GM18858 (cell line): Measurements from ENCODE around the gene CTNND2.

Experiments
- ATAC-seq: cut with Tn5 transposase; IDR thresholded peaks from one replicate; pipeline ENCODE4 v1.9.1; 2021; ENCODE audit not compliant: unreplicated experiment

The CTNND2 gene

GRCh38 chr5:11056560-11056959 lies 847.7 kb downstream of the CTNND2 start:
- no peak for ATAC-seq

- no peak for ATAC-seq
Measured at GRCh38 chr5:11054014-11054413, 850.2 kb downstream of the CTNND2 start.

GRCh38 chr5:11052871-11053270 lies 851.4 kb downstream of the CTNND2 start:
- no peak for ATAC-seq

- no peak for ATAC-seq
Measured at GRCh38 chr5:11050596-11051304, 853.5 kb downstream of the CTNND2 start.

GRCh38 chr5:11048760-11049159 lies 855.5 kb downstream of the CTNND2 start:
- ATAC-seq = no peak

GRCh38 chr5:11047625-11048024 lies 856.6 kb downstream of the CTNND2 start:
- ATAC-seq = no peak

GRCh38 chr5:11047030-11047429 lies 857.2 kb downstream of the CTNND2 start:
- no peak for ATAC-seq

- ATAC-seq = no peak
Measured at GRCh38 chr5:11046160-11046559, 858.1 kb downstream of the CTNND2 start.

GRCh38 chr5:11045411-11045810 lies 858.8 kb downstream of the CTNND2 start:
- no peak for ATAC-seq

GRCh38 chr5:11044581-11044980 lies 859.7 kb downstream of the CTNND2 start:
- no peak for ATAC-seq

GRCh38 chr5:11043881-11044280 lies 860.4 kb downstream of the CTNND2 start:
- no peak for ATAC-seq

GRCh38 chr5:11040345-11040744 lies 863.9 kb downstream of the CTNND2 start:
- ATAC-seq = no peak

- no peak for ATAC-seq
Measured at GRCh38 chr5:11038772-11039171, 865.5 kb downstream of the CTNND2 start.

GRCh38 chr5:11037941-11038340 lies 866.3 kb downstream of the CTNND2 start:
- ATAC-seq = no peak

GRCh38 chr5:11037080-11037479 lies 867.2 kb downstream of the CTNND2 start:
- ATAC-seq = no peak

GRCh38 chr5:11030671-11031070 lies 873.6 kb downstream of the CTNND2 start:
- ATAC-seq = no peak

- peak; percentile 68 for ATAC-seq
Measured at GRCh38 chr5:11027660-11028059, 876.6 kb downstream of the CTNND2 start.

- no peak for ATAC-seq
Measured at GRCh38 chr5:11026543-11026942, 877.7 kb downstream of the CTNND2 start.

- no peak for ATAC-seq
Measured at GRCh38 chr5:11023945-11024344, 880.3 kb downstream of the CTNND2 start.

GRCh38 chr5:11013793-11014192 lies 890.5 kb downstream of the CTNND2 start:
- no peak for ATAC-seq

GRCh38 chr5:11012295-11012694 lies 892.0 kb downstream of the CTNND2 start:
- ATAC-seq = no peak

GRCh38 chr5:11010429-11011210 lies 893.6 kb downstream of the CTNND2 start:
- no peak for ATAC-seq
